Fibroblast of lung (primary cell): ENCODE results near the gene BTNL9. TPM values are rescaled to one million over a fixed set of nuclear protein-coding genes. Genes with fewer than 3 reads are reported as not detected.

Source experiments
- DNase-seq, 2 donors: peaks; one replicate each; pipeline versions ENCODE4 v3.0.0 to v3.0.0-alpha.2; 2010; ENCODE audit warnings: low read depth in 2 of 2
- H2AFZ ChIP-seq: 2 replicates; pipeline ENCODE4 v1.5.1; 2012; ENCODE audit warnings: low read length, control low read depth, inconsistent platforms
- H3K27ac ChIP-seq: 2 replicates; pipeline ENCODE4 v1.5.1; 2011; ENCODE audit warnings: low read length, control low read depth; ENCODE audit not compliant: insufficient read depth
- H3K27me3 ChIP-seq: 2 replicates; pipeline ENCODE4 v1.5.1; 2011; ENCODE audit warnings: mild to moderate bottlenecking, low read length; ENCODE audit not compliant: control insufficient read depth, insufficient read depth
- H3K36me3 ChIP-seq: 2 replicates; pipeline ENCODE4 v1.5.1; 2011; ENCODE audit warnings: low read length; ENCODE audit not compliant: control insufficient read depth, insufficient read depth
- H3K4me1 ChIP-seq: 2 replicates; pipeline ENCODE4 v1.5.1; 2011; ENCODE audit warnings: low read length; ENCODE audit not compliant: control insufficient read depth, insufficient read depth; ENCODE audit errors: extremely low read depth
- H3K4me2 ChIP-seq: 2 replicates; pipeline ENCODE4 v1.5.1; 2011; ENCODE audit warnings: low read length, control low read depth; ENCODE audit not compliant: insufficient read depth; ENCODE audit errors: extremely low read depth
- H3K4me3 ChIP-seq, 4 experiments: fragments of 200-600 bp in 1 of 4; sonication (generic) in 1 of 4; replicated peaks in 1 of 4; 2 replicates each; pipeline ENCODE4 v1.5.1; 2011 to 2016; ENCODE audit warnings: low read length in 4 of 4, low read depth in 3 of 4, mild to moderate bottlenecking in 3 of 4, control low read depth in 2 of 4, inconsistent platforms in 1 of 4, mixed read lengths in 1 of 4; ENCODE audit not compliant: insufficient read depth in 1 of 4; ENCODE audit errors: control extremely low read depth in 1 of 4
- H3K79me2 ChIP-seq: 2 replicates; pipeline ENCODE4 v1.5.1; 2012; ENCODE audit warnings: mild to moderate bottlenecking, low read length, inconsistent platforms; ENCODE audit not compliant: control insufficient read depth, insufficient read depth
- H3K9ac ChIP-seq: 2 replicates; pipeline ENCODE4 v1.5.1; 2011; ENCODE audit warnings: mild to moderate bottlenecking, low read length, control low read depth; ENCODE audit not compliant: insufficient read depth
- H3K9me3 ChIP-seq: 2 replicates; pipeline ENCODE4 v1.5.1; 2012; ENCODE audit warnings: low read depth, low read length; ENCODE audit not compliant: control insufficient read depth, insufficient read depth
- H4K20me1 ChIP-seq: 2 replicates; pipeline ENCODE4 v1.5.1; 2011; ENCODE audit warnings: low read length; ENCODE audit not compliant: control insufficient read depth, insufficient read depth; ENCODE audit errors: extremely low read depth
- CTCF ChIP-seq, 2 donors: IDR thresholded peaks in 1 of 2; conservative IDR thresholded peaks in 1 of 2; 1 replicate in 1 of 2; 2 replicates in 1 of 2; pipeline ENCODE4 v1.5.1; 2011 to 2012; ENCODE audit warnings: low read length in 2 of 2, control low read depth in 1 of 2, inconsistent platforms in 1 of 2, low read depth in 1 of 2, mild to moderate bottlenecking in 1 of 2
- EZH2 ChIP-seq: IDR thresholded peaks from 2 replicates; pipeline ENCODE4 v1.5.1; 2012; ENCODE audit warnings: low read length, control low read depth, mild to moderate bottlenecking; ENCODE audit errors: missing control alignments
- polyA plus RNA-seq, 2 donors: library from polyadenylated mRNA; depleted of rRNA in 1 of 2; stranded (reverse) in 1 of 2; unstranded in 1 of 2; fragments of >200 nt; gene quantifications; 2 replicates each; pipeline ENCODE4 v1.2.1, GENCODE V29; 2011 to 2012; ENCODE audit warnings: missing spikeins in 1 of 2
- total RNA-seq: library from RNA; depleted of rRNA; stranded (reverse); fragments of >200 nt; gene quantifications from 2 replicates; pipeline ENCODE4 v1.2.1, GENCODE V29; 2014

The BTNL9 gene
- total and polyA plus RNA-seq, 2 donors (not counting 1 experiment from before 2014, with no cell fraction given): not detected

- H3K9me3 ChIP-seq: no peaks in the 10 kb centered on the region
- no peak overlapping the region for H3K4me3 ChIP-seq
- H3K27ac ChIP-seq: no peak overlapping the region
- no peak overlapping the region for H3K9ac ChIP-seq
- TF ChIP-seq EZH2: no peak
- TF ChIP-seq CTCF (conservative IDR thresholded peaks at IDR 0.05 in 1 of 2, IDR thresholded peaks at IDR 0.05 in 1 of 2; ENCODE audit: low read depth in 1 of 2, low read length in 2 of 2): no peak
- H3K79me2 ChIP-seq: no peaks in the 10 kb centered on the region
- H3K36me3 ChIP-seq: no peaks in the 10 kb centered on the region
- H4K20me1 ChIP-seq: no peaks in the 10 kb centered on the region
- H3K4me1 ChIP-seq: no peaks in the 10 kb centered on the region
- no peaks in the 10 kb centered on the region for H3K27me3 ChIP-seq
- no peak for DNase-seq
- H2AFZ ChIP-seq: no peak overlapping the region
- no peak overlapping the region for H3K4me2 ChIP-seq
Measured at GRCh38 chr5:181020688-181021087, 19.4 kb upstream of the BTNL9 start.

GRCh38 chr5:181024245-181025064 lies 15.6 kb upstream of the BTNL9 start:
- Histone ChIP-seq H2AFZ (no peak overlapping the region), H3K36me3 (no peaks in the 10 kb centered on the region), H4K20me1 (no peaks in the 10 kb centered on the region), H3K9me3 (no peaks in the 10 kb centered on the region), H3K9ac (no peak overlapping the region), H3K79me2 (no peaks in the 10 kb centered on the region), H3K4me2 (no peak overlapping the region), H3K4me1 (no peaks in the 10 kb centered on the region), H3K27me3 (no peaks in the 10 kb centered on the region), H3K27ac (no peak overlapping the region), H3K4me3 (no peak overlapping the region)
- TF ChIP-seq CTCF (conservative IDR thresholded peaks at IDR 0.05 in 1 of 2, IDR thresholded peaks at IDR 0.05 in 1 of 2; ENCODE audit: low read depth in 1 of 2, low read length in 2 of 2) (no peak), EZH2 (no peak)
- no peak for DNase-seq

GRCh38 chr5:181027452-181028031 lies 12.5 kb upstream of the BTNL9 start:
- H4K20me1 ChIP-seq: no peaks in the 10 kb centered on the region
- H3K27ac ChIP-seq: no peak overlapping the region
- H3K27me3 ChIP-seq: no peaks in the 10 kb centered on the region
- no peak overlapping the region for H3K4me2 ChIP-seq
- no peak overlapping the region for H3K4me3 ChIP-seq
- H3K9me3 ChIP-seq: no peaks in the 10 kb centered on the region
- H3K9ac ChIP-seq: no peak overlapping the region
- no peak for TF ChIP-seq EZH2
- TF ChIP-seq CTCF (conservative IDR thresholded peaks at IDR 0.05 in 1 of 2, IDR thresholded peaks at IDR 0.05 in 1 of 2; ENCODE audit: low read depth in 1 of 2, low read length in 2 of 2): no peak
- no peaks in the 10 kb centered on the region for H3K4me1 ChIP-seq
- H3K36me3 ChIP-seq: no peaks in the 10 kb centered on the region
- no peak for DNase-seq
- no peak overlapping the region for H2AFZ ChIP-seq
- H3K79me2 ChIP-seq: no peaks in the 10 kb centered on the region
